ENCODE results near the gene AKR7A3. TPM values are rescaled to one million over a fixed set of nuclear protein-coding genes. Genes with fewer than 3 reads are reported as not detected.

Gene AKR7A3

GRCh38 chr1:19234224-19234623, 54.3 kb downstream of the AKR7A3 start:
- Histone ChIP-seq H3K36me3 (ENCODE audit: insufficient read depth, low read length) (peaks cover 74% of the 10 kb centered on the region), H3K9ac (ENCODE audit: low read depth, low read length) (no peak overlapping the region), H3K4me3 (ENCODE audit: low read length) (no peak overlapping the region), H3K4me1 (ENCODE audit: control insufficient read depth, insufficient read depth, low read length) (peaks cover 5% of the 10 kb centered on the region), H3K4me2 (ENCODE audit: low read length) (no peak overlapping the region), H3K27me3 (ENCODE audit: control insufficient read depth, insufficient read depth, low read length) (no peaks in the 10 kb centered on the region), H3K9me3 (replicated peaks; ENCODE audit: low read length) (no peaks in the 10 kb centered on the region)

Small RNA genes lying within 50 kb of the gene (small RNA-seq; reads per million reads assigned to genes)
- not detected for gene RNU6-1099P
